ENCODE results near the gene SGCD. TPM values are rescaled to one million over a fixed set of nuclear protein-coding genes. Genes with fewer than 3 reads are reported as not detected.

SGCD gene
- total RNA-seq, 2 donors from 2014 or later, result 1.0 to 2.2 TPM

- Histone ChIP-seq H3K9me3 (no peaks in the 10 kb centered on the region), H3K36me3 (no peaks in the 10 kb centered on the region), H3K9ac (ENCODE audit: low read depth in 2 of 2, low read length in 2 of 2) (no peak overlapping the region), H3K4me3 (no peak overlapping the region), H3K27ac (no peak overlapping the region), H3K4me1 (no peaks in the 10 kb centered on the region), H3K27me3 (no peaks in the 10 kb centered on the region)
- intact Hi-C loops (cut with DNase I), result no loop called here
- no peak for DNase-seq
- TF ChIP-seq CTCF (IDR thresholded peaks at IDR 0.05), result no peak
Measured at GRCh38 chr5:156376751-156377150, 49.8 kb downstream of the SGCD start.

GRCh38 chr5:156378159-156378558, 51.2 kb downstream of the SGCD start:
- TF ChIP-seq CTCF (IDR thresholded peaks at IDR 0.05), result no peak
- H3K9me3 ChIP-seq, result no peaks in the 10 kb centered on the region
- intact Hi-C loops (cut with DNase I), result no loop called here
- no peak overlapping the region for H3K4me3 ChIP-seq
- no peaks in the 10 kb centered on the region for H3K27me3 ChIP-seq
- DNase-seq, result no peak
- H3K27ac ChIP-seq, result no peak overlapping the region
- no peak overlapping the region for H3K9ac ChIP-seq (ENCODE audit: low read depth in 2 of 2, low read length in 2 of 2)
- H3K4me1 ChIP-seq, result no peaks in the 10 kb centered on the region
- no peaks in the 10 kb centered on the region for H3K36me3 ChIP-seq

- H3K36me3 ChIP-seq, result no peaks in the 10 kb centered on the region
- intact Hi-C loops (cut with DNase I), result no loop called here
- no peaks in the 10 kb centered on the region for H3K4me1 ChIP-seq
- no peak for TF ChIP-seq CTCF (IDR thresholded peaks at IDR 0.05)
- no peak overlapping the region for H3K4me3 ChIP-seq
- H3K9me3 ChIP-seq, result no peaks in the 10 kb centered on the region
- no peak overlapping the region for H3K27ac ChIP-seq
- no peaks in the 10 kb centered on the region for H3K27me3 ChIP-seq
- DNase-seq, result no peak
- H3K9ac ChIP-seq (ENCODE audit: low read depth in 2 of 2, low read length in 2 of 2), result no peak overlapping the region
Measured at GRCh38 chr5:156379206-156379605, 52.2 kb downstream of the SGCD start.

- intact Hi-C loops (cut with DNase I), result no loop called here
- H3K9me3 ChIP-seq, result no peaks in the 10 kb centered on the region
- DNase-seq, result no peak
- H3K27ac ChIP-seq, result no peak overlapping the region
- no peaks in the 10 kb centered on the region for H3K36me3 ChIP-seq
- no peak overlapping the region for H3K9ac ChIP-seq (ENCODE audit: low read depth in 2 of 2, low read length in 2 of 2)
- no peak for TF ChIP-seq CTCF (IDR thresholded peaks at IDR 0.05)
- no peaks in the 10 kb centered on the region for H3K4me1 ChIP-seq
- no peak overlapping the region for H3K4me3 ChIP-seq
- no peaks in the 10 kb centered on the region for H3K27me3 ChIP-seq
Measured at GRCh38 chr5:156380848-156381247, 53.9 kb downstream of the SGCD start.

- Histone ChIP-seq H3K27me3 (no peaks in the 10 kb centered on the region), H3K27ac (no peak overlapping the region), H3K9me3 (no peaks in the 10 kb centered on the region), H3K36me3 (no peaks in the 10 kb centered on the region), H3K4me3 (no peak overlapping the region), H3K9ac (ENCODE audit: low read depth in 2 of 2, low read length in 2 of 2) (no peak overlapping the region), H3K4me1 (no peaks in the 10 kb centered on the region)
- no peak for TF ChIP-seq CTCF (IDR thresholded peaks at IDR 0.05)
- no peak for DNase-seq
- intact Hi-C loops (cut with DNase I), result no loop called here
Measured at GRCh38 chr5:156383510-156384265, 56.7 kb downstream of the SGCD start.

Measured in colonic mucosa (tissue), 4 donors.